HG02852 (cell line): ENCODE measurements around the gene MYNN.
"Not testable (repeated sequence)": the region's sequence is repeated elsewhere in the genome, so short reads cannot be mapped to it uniquely, and the experiment has no call there.

ENCODE experiments used
- ATAC-seq: cut with Tn5 transposase; IDR thresholded peaks from one replicate; pipeline ENCODE4 v1.9.1; 2021; ENCODE audit warnings: mild to moderate bottlenecking, moderate library complexity; ENCODE audit not compliant: unreplicated experiment

The MYNN gene

DNA sequence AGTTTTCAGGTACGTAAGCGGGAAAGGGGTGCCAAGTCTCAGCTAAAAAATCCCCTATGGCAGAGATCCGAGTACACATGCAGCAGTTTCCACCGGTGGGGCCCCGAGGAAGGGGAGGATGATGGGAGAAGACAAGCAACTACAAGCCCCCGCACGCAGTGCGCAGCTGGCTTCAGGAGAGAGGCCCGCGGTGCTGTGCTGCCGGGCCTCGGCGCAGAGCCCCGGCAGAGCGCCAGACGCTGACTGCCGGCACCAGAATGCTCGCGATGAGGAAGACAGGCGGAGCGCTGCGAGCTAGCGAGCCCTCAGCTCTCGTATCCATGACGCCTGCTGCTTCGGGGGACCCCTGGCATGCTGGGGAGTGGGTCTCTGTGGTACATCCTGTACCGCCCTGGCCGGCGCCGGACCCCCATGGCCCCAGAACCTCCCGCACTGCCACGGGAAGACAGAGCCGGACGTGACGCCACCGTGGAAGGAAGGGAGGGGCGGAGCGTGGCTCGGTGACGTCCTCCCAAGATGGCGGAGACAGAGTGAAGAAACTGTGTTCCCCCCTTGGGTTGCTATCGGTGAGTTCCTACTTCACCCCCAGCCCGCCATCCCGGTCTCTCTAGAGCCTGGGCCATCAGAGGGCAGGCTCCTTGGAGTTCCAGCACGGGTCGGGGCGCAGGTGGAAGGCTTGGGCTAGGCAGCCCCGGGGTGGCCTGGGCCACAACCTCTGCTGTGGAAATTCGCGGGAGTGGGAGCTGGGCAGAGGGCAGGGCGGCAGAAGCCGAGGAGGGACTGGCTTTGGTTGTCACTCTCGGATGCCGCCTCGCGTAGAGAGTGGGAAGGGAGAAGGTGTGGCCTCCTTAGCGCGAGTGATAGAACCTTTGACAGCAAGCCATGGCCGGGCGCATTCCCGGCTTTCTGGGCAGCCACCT lies at the start of gene MYNN:
Gene MYNN (plus strand): TSS at position 500 of the 920 bp plus-strand sequence. CDS start 900 bp downstream, outside the sequence.
- peak; percentile 80 for ATAC-seq

- ATAC-seq: not testable (repeated sequence)
Observed at GRCh38 chr3:169731857-169732256, 41.3 kb upstream of the MYNN start.

- ATAC-seq: no peak
Observed at GRCh38 chr3:169739067-169739466, 34.1 kb upstream of the MYNN start.

DNA sequence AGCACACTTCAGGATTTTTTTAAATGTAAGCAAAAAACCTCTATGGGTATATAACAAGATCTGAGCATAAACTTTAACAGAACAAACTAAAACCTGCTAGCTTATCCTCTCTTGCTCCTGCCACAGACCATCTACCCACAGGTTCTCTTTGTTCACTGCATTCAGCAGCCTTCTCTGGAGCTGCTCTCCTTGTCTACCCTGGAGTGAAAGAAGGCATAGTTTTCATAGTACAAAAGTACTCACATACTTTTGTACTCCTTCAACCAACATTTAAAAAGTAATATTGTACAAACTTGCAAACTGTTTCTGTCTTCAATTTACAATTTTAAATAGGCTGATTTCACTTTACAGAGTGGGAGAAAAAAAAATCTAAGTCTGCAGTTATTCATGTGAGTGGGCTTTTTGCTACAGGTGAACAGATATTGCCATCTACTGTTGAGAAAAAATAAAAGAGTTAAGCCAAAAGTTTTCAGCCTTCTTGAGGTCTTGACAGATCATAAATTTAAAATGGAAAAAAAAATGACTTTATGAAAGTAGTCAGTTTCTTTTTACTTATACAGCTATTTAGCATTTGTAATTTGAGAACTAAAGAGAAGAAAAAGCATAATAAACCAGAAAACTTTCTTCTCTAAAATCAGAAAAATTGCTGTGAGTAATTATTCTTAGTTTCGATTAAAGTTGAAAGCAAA lies 28.7 kb upstream of the MYNN start:
- ATAC-seq: no peak

DNA sequence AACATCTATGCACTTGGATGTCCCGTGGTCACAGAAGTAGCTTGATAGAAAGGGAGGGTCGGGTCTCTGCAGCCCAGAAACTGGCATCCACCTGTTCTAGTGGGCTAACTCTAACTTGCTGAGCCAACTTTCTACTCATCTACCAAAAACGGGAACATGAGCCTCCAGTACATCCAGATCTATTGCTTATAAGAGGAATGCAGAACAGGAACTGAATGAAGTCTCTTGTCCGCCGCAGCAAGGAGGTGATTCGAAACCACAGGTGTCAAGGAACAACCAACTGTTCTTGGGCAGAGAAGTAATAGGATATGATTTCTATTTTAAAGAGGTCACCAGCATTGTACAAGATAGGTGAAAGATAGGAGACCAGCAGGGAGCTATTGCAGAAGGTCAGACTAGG lies 26.3 kb upstream of the MYNN start:
- ATAC-seq: no peak

- ATAC-seq: no peak
Observed at GRCh38 chr3:169748670-169749069, 24.5 kb upstream of the MYNN start.

- no peak for ATAC-seq
Observed at GRCh38 chr3:169750665-169751064, 22.5 kb upstream of the MYNN start.

- ATAC-seq: no peak
Observed at GRCh38 chr3:169751875-169752274, 21.3 kb upstream of the MYNN start.

- ATAC-seq: no peak
Observed at GRCh38 chr3:169754711-169755110, 18.5 kb upstream of the MYNN start.

GRCh38 chr3:169755488-169755887 lies 17.7 kb upstream of the MYNN start:
- no peak for ATAC-seq

DNA sequence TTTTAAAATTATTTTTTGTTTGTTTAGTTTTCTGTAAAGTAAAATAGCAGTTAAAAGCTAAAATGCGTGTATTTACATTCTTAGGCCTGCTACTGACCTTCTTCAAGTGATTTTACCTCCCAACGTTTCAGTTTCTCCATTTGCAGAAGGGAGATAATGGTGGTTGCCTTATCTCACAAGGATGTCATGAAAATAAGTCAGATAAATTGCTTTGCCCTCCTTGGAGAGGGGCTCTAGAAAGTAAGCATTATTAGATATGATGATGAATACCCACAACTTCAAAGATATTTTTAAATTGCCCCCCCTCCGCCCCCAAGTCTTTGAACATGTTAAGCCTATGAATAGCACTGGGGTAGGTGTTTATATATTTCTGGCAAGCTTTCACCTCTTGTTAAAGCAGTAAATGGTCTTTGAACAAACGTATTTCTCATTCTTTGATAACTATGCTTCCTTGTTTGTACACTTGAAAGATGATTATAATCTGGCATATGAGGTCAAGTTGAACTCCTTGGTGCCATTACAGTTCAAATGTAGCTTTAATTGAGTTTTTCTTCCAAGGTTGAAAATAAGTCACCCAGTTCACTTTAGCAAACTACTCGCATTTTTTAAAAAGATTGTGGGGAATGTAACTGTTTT lies 14.7 kb upstream of the MYNN start:
- no peak for ATAC-seq

- peak; percentile 43 for ATAC-seq
Observed at GRCh38 chr3:169759256-169759655, 13.9 kb upstream of the MYNN start.

DNA sequence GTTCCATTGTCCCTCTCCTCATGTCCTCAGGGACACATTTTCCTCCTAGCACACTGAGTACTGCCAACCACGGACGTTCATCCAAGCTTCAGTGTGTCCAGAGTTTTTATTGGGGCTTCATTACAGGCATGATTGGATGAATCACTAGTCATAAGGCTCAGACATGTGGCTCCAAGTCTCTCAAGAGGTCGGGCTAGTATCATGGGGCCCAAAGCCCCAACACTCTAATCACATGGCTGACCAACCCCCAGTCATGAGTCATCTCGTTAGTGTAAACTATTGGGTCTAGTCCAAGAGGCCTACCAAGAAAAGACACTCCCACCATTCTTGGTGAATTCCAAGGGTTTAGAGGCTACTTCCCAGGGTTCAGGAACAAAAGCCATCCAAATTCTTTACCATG lies 12.7 kb upstream of the MYNN start:
- no peak for ATAC-seq

DNA sequence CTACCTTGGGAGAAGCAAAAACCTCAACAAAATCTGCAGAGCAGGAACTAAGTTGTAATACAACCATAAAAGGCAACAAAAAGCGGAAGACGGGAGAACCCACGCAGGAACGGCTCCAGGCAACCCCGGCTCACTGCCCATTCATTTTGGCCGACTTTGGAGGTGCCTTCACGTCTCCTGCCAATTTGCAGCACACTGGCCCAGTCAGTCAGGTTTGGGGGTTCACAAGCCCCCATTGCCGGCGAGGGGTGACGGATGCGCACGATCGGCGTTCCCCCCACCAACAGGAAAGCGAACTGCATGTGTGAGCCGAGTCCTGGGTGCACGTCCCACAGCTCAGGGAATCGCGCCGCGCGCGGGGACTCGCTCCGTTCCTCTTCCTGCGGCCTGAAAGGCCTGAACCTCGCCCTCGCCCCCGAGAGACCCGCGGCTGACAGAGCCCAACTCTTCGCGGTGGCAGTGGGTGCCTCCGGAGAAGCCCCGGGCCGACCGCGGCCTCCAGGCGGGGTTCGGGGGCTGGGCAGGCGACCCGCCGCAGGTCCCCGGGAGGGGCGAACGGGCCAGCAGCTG lies 8.8 kb upstream of the MYNN start:
- peak; percentile 40 for ATAC-seq

- peak; percentile 71 for ATAC-seq
Observed at GRCh38 chr3:169764882-169765612, 8.1 kb upstream of the MYNN start, which contains the start of gene TERC. Gene TERC, minus strand, starts transcription at chr3:169765060.

DNA sequence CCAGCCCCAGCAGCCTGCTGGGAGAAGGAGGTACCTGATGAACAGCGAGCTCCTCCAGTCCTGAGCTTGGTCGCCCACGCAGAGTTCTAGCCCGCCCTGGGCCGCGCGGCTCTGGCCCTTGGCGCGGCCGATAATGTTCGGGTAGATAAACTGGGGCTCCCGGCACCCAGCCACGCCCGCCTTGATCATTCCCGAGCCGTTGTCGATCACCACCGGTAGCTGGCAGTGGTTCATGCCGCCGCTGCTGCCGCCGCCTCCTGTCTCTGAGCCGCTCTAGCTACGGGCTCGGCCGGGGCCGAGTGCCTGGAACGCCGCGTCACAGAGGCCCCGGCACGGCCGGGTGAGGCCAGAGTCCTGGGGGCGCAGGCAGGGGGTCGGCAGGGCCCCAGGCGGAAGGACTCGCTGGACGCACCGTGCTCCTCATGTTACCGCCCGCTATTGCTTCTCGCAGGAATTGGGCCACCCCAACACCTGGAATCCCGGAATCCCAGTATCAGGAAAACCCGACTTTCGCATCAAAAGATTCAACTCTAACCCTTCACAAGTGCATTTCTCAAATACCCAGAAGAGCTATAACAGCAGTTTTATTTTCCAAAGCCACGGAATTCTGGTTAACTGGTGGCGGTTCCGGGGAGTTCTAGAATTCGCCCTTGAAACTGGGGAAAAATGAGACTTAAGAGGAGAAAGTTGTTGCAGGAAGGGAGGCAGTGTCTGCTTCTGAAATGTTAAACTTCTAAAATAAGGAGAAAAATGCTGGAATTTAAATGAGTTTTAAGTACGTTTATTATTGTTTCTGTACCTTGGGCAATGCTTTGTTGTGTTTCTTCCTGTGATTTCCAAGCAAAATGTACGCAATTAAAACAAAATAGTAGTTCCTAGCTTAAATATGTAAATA lies 3.7 kb upstream of the MYNN start, which contains the start of gene ACTRT3:
Gene ACTRT3 (minus strand): TSS at position 275 of the 895 bp plus-strand sequence. CDS start 41 bp downstream, at position 234.
- ATAC-seq: peak; percentile 20

DNA sequence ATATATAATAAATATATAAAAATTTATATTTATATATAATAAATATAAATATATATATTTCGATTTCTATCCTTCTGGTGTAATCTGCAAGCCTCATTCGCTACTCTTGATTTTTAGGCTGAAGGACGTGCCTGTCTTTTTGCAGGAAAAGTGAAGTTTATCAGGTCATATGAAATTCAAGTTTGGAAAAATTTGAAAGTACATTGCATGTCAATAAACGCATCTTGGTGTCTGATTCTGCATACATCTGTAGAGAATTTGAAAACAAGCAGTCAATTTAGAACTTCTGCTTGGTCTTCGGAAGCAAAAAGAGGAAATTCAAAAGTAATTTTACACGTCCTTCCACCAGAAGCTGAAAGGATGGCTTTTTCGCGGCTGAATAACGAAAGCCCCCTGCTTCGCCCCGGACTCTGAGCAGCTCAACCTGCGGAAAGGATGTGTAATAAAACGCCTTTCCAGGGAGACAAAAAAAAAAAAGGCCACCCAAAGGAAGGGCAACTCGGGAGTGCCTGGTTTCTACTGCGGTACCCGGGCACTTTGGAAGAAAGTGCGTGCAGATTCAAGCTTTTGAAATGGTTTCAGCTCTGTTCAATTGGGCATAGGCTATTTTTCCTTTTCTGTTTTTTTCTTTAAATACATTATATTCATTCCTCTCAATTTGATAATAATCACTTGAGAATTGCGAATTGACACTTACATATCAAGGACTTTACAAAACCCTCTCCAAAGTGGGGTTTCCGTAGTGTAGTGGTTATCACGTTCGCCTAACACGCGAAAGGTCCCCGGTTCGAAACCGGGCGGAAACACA lies 1.5 kb upstream of the MYNN start:
- no peak for ATAC-seq

- peak; percentile 13 for ATAC-seq
Observed at GRCh38 chr3:169772305-169772896, 795 bp upstream of the MYNN start.
